ENCODE measurements around the gene PLCH2.

DNA sequence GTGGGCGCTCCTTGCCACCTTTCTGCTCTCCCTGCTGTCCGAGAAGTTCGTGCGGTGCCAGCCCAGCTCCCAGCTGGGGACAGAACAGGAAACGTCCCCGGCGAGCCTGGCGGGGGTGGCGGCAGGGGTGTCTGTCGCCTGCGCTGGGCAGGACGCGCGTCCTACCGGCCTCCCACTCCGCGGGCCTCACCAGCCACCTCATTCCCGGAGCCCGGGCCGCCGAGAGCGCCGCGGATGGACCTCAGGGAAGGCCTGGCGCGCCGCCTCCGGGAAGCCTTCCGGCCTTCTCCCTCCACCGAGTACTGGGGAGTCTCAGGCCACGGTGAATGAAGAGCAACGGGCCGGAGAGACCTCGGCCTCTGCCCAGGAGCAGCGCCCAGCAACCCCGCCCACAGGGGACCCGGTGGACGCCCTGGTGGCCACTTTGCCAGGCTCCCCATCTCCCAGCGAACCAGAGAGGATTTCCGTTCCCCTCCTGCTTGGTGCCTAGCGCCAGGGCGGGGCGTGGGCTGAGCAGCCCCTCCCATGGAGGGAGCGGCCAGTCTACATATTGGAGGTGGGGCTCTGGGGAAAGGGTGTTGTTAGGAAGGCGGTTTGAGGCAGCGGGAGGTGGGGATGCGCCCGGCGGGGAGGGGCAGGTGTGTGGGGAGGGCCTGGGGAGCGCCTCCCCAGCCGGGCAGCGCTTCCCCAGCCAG, 70.6 kb downstream of the PLCH2 start:
- TF ChIP-seq, protein P1, sequence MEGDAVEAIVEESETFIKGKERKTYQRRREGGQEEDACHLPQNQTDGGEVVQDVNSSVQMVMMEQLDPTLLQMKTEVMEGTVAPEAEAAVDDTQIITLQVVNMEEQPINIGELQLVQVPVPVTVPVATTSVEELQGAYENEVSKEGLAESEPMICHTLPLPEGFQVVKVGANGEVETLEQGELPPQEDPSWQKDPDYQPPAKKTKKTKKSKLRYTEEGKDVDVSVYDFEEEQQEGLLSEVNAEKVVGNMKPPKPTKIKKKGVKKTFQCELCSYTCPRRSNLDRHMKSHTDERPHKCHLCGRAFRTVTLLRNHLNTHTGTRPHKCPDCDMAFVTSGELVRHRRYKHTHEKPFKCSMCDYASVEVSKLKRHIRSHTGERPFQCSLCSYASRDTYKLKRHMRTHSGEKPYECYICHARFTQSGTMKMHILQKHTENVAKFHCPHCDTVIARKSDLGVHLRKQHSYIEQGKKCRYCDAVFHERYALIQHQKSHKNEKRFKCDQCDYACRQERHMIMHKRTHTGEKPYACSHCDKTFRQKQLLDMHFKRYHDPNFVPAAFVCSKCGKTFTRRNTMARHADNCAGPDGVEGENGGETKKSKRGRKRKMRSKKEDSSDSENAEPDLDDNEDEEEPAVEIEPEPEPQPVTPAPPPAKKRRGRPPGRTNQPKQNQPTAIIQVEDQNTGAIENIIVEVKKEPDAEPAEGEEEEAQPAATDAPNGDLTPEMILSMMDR (IDR thresholded peaks at IDR 0.05; ENCODE audit: borderline replicate concordance, extremely low read depth, low read length, poor library complexity, severe bottlenecking): peak; percentile 18
- TF ChIP-seq EZH2 (IDR thresholded peaks at IDR 0.05; ENCODE audit: borderline replicate concordance, low read depth, low read length, severe bottlenecking): no peak

All from DND-41 (cell line).